ENCODE data around the gene ANO9.

The ANO9 gene

DNA sequence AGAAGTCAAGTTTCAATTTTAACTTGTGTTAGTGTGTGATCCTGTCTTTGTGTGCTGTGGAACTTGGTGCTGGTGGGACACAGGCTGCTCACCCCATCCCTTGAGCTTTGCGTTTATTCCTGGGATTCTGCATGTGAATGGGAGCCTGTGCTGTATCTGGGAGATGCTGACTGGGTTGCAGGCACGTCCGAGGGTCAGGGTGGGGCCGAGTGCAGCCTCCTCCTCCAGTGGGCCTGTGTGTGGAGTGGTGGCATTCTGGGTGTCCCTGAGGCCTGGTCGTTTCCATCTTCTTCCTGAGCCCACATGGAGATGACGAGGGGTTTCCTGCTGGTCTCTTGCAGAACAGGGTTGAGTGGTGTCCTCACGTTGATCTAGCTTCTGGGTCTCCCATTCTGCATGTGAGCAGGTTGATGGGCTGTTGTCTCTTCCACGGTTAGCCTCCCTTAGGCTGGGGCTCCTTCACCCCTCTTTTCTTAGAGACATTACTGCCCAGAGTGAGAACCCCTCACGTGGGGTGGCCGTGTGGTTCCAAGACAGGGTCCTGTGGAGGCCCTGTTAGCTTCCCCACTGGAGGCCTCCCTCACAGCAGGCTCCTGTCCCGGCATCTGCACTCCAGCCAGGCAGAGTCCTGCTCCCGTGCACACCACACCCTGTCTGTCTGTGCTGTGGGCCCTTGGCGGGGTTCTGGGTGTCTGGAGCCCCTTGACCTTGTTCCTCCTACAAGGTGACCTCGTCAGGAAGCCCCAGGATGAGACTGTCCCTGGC lies 13.2 kb upstream of the ANO9 start:
- in situ Hi-C loops (cut with HindIII; ENCODE audit: low pct_ligation_motif_present, low pct_unique_long_range_greater_than_20kb, low sequenced_read_pairs): no loop called here
- DNase-seq: no peak

DNA sequence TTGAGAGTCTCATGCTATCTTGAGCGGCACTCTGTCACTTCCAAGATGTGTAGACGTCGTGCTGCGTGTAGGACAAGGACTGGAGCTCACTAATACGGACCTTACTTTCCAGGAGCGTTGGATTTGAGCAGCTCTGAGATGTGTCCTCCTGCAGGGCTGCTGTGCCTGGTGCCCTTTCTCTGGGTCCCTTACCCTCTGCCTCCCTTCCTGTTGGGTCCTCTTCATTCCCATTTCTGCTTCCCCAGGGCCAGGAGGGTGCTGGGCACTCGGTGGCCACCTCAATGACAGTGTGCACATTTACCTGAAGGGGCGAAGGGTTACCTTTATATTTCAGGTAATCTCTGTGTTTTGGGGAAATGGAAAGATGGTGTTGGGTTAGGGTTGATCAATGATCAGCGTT lies 12.2 kb upstream of the ANO9 start:
- in situ Hi-C loops (cut with HindIII; ENCODE audit: low pct_ligation_motif_present, low pct_unique_long_range_greater_than_20kb, low sequenced_read_pairs): no loop called here
- DNase-seq: no peak

DNA sequence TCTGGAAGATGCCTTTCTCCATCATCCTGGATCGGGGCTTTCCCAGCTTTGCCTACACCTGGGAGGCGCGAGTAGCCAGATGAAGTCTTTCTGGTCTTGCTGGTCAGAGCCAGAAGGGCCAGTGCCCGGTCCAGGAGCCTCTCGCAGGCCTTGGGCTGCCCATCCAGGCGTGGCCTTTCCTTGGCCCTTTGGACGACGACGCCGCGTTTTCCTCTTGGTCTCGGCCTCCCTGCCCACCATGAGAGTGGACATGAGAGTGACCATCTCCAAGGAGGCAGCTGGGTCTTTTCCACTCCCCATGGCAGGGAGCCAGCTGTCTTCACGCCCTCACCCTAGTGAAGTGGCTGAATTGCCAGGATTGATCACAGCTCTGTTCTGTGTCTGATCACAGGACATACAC lies 11.8 kb upstream of the ANO9 start:
- DNase-seq: no peak
- in situ Hi-C loops (cut with HindIII; ENCODE audit: low pct_ligation_motif_present, low pct_unique_long_range_greater_than_20kb, low sequenced_read_pairs): no loop called here

DNA sequence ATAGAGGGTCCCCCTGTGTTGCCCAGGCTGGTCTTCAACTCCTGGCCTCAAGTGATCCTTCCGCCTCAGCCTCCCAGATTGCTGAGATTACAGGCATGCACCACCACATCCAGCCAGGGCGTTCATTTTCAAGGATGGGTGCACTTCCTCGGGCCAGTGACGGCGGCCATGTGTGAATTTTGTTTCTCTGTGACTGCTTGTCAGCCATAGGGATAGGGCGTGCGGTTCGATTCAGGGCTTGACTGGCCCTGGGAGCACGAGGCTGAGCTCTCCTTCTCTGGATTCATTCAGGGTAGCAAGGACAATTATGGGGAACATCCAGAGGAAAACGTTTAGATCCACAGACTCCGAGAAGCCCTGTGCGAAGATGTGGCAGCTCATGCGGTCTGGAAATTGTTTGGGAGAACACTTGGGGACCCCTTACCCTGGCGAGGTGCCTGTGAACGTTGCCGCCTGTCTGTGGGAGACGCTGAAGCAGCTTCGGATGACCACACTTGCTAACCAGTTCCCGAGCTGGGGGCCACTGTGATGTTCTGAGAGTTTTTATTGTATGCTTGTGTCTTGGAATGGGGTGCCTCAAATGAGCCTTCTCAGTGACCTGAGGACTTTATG lies 11.2 kb upstream of the ANO9 start:
- DNase-seq: no peak
- in situ Hi-C loops (cut with HindIII; ENCODE audit: low pct_ligation_motif_present, low pct_unique_long_range_greater_than_20kb, low sequenced_read_pairs): no loop called here

DNA sequence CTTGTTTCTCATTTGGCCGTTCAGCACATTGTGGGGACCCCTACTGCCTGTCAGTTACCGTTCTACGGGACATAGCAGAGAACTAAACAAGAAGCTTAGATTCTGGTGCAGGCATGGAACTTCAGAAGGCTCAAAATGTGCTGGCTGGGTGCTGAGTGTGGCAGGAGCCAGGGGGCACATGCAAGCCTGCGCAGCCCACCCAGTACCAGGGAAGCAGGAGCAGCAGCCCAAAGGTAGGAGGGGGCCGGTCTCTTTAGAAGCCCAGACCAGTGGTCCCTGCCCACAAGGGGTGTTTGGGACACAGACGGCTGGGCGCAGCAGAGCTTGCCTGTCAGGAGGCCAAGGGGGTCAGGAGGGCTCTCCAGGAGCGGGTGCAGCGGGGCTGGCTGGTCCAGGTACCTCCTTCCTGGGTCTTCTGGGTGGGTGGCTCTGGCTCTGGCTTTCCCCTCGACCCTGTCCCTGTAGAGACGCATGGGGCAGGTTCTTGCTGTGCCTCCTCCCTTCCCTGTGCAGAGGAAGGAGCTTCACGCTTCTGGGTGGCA lies 10.5 kb upstream of the ANO9 start:
- in situ Hi-C loops (cut with HindIII; ENCODE audit: low pct_ligation_motif_present, low pct_unique_long_range_greater_than_20kb, low sequenced_read_pairs): no loop called here

DNA sequence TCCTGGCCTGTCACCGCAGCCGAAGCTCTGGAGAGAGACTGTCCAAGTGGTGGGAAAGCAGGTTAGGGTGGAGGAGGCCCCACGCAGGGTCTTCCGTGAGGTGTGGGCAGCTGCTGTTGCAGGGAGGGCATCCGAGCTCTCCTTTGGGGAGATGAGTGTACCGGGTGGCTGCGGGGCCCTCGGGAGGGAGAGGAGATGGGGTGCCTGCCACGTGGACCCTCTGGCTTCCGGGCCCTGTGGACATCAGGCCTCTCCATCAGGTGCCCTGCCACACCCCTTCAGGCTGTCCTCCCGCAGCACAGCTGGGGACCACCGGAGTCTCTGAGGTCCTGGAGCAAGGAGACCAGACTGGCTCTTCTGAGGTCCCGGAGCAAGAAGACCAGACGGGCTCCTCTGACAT lies 9.9 kb upstream of the ANO9 start:
- in situ Hi-C loops (cut with HindIII; ENCODE audit: low pct_ligation_motif_present, low pct_unique_long_range_greater_than_20kb, low sequenced_read_pairs): no loop called here
- no peak for DNase-seq

More for the DNA sequence above, 10.5 kb upstream of the ANO9 start:
- no peak for DNase-seq

DNA sequence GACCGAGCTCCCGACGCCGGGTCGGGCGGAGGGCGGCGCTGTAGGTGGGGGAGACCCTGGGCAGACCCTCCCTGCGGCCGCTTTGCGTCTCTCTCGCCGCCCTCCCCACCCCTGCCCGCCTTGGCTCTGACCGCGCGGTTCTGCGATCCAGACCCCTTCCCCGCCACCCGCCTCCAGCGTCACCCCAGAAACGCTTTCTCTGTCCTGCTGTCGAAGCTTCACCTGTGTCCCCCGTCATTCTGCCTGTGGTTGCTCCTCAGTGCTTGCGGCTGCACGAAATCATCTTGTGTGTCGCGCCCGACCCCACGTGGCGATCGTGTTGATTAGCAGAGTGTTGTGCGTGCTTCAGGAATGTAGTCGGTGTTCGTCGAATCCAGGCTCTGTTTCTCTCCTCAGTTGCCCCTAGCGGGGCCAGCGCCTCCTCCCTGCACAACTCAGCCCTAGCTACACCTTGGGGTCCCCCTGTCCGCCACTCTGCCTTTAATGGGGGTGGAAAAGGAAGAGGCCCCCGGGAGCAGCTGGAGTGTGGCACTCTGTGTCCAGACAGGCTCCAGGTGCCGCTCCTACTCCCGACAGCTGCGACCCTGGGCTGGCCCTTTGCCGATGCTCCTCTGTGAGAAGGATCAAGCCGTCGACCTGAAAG lies 9.1 kb upstream of the ANO9 start:
- DNase-seq: peak; percentile 59
- in situ Hi-C loops (cut with HindIII; ENCODE audit: low pct_ligation_motif_present, low pct_unique_long_range_greater_than_20kb, low sequenced_read_pairs): no loop called here

DNA sequence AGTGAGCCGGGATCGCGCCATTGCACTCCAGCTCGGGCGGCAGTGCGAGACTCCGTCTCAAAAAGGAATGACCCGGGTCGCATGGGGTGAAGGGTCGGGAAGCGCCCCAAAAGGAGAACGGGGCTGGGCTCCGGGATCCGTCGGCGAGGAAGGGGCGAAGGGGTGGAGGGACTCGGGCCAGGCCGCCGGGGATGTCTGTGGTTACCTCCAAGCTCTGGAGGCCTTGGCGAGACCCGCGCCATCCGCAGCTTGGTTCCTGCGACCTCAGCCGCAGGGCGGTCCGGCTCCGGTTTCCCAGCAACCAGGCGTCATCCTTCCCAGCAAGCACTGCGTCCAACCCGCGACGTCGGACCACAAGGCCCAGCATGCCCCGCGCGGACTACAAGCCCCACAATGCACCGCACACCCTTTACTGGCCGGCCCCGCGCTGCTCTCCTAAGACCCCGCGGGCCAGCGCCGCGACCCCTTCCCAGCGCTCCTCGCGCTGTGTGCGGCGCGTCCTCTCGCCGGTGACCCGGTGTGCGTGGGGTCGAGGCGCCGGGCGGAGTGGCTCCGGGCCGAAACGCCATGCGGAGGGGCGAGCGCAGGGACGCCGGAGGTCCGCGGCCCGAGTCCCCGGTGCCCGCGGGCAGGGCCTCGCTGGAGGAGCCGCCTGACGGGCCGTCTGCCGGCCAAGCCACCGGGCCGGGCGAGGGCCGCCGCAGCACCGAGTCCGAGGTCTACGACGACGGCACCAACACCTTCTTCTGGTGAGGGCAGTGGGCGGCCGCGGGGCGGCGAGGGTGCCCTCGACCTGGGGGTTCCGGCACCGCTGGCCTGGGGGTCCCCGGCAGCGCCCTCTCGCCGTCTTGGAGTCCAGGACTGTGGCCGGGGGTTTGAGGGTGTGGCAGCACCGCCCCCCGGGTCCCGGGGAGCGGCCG lies 8.3 kb upstream of the ANO9 start, which contains the start of gene PTDSS2:
TSS of gene PTDSS2 (plus strand) at position 391 of the 920 bp plus-strand sequence. CDS start at position 568, 177 bp downstream.
- in situ Hi-C loops (cut with HindIII; ENCODE audit: low pct_ligation_motif_present, low pct_unique_long_range_greater_than_20kb, low sequenced_read_pairs): no loop called here

DNA sequence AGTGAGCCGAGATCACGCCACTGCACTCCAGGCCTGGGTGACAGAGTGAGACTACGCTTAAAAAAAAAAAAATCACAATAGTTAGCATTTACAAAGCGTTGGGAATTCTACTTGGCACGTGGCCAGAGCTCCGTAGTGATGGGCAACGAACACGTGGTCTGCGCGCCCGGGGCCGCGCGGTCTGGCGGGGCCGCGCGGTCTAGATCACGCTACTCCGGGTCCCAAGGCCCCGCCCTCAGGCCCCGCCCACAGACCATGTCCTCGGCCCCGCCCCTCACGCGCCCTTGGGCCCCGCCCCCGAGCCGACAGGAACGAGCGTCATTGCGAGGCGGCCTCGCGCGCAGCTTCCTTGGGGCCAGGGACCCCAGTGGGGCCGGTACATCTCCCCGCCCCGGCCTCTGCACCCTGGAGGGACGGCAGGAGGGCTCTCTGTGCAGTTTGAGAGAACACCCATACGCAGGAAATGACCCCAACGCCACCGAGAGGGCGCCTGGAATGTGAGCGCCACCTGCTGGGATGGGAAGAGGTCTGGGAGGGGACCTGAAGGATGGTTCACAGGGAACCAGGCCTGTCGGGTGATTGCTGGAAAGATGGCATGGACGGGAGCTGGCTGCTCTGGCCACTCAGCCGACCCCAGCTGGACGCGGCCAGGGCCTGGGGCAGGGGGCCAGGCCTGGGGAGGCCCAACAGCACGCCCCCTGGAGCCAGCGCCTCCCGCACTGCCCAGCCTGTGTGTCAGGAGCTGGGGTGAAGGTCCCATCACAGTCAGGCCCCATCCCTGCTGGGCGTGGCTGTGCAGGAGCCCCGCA lies 6.3 kb upstream of the ANO9 start:
- in situ Hi-C loops (cut with HindIII; ENCODE audit: low pct_ligation_motif_present, low pct_unique_long_range_greater_than_20kb, low sequenced_read_pairs): no loop called here
- peak; percentile 86 for DNase-seq

More for the DNA sequence above, 8.3 kb upstream of the ANO9 start, which contains the start of gene PTDSS2:
- peak; percentile 93 for DNase-seq

DNA sequence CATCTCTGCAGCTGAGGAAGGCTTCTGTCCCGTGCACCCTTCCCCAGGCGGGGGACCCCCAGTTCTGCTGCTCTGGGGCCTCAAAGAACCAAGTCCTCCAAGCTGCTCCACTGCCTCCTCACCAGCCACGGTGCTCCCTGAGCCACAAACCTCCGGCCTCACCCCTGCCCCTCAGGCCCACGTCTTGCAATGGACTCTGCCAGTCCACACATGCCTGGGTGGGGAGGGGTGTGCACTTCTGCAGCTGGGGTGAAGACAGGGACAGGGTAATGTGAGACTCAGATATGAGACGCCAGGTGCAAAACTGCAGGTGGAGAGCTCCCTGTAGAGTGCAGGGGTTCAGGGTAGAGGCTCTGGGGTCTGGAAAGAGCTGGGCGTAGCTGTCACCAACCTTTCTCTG lies 5.1 kb upstream of the ANO9 start:
- DNase-seq: no peak
- in situ Hi-C loops (cut with HindIII; ENCODE audit: low pct_ligation_motif_present, low pct_unique_long_range_greater_than_20kb, low sequenced_read_pairs): no loop called here

DNA sequence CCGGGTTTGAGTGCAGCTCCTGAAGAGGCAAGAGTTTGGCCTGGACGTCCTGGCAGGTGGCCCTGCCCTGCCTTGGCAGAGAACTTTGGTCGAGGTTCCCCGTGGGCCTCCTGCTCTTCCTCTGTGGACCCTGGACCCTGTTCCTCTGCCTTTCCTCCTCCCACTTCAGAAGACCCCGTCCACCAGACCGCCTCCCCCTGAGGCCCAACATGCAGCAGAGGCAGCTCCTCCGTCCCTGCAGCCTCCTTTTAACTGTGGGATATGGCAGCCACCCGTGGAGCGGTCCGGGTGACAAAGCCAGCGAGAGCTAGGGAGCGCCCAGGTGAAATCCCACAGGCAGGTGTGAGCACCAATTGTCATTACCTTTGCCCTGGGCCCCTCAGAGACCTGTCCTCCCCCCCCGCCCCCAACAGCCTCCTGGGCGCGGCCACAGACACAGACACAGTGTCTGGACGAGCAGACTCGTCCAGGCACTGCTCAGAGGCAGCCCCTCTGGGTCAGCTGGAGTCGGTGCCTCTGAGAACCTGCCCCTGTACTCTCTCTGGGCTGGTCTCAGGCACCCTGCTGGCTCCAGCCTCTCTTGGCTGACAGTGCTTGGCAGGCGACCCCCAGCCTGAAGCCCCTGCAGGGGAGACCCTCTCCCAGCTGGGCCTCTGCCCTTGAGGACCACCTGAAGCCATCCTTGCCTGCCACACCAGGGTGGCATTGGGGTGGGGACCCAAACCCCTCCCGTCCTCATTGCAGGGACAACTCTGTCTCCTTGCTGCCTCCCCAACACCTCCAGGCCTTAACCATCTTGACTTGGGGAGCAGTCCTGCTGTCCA lies 4.2 kb upstream of the ANO9 start:
- in situ Hi-C loops (cut with HindIII; ENCODE audit: low pct_ligation_motif_present, low pct_unique_long_range_greater_than_20kb, low sequenced_read_pairs): no loop called here
- DNase-seq: no peak

DNA sequence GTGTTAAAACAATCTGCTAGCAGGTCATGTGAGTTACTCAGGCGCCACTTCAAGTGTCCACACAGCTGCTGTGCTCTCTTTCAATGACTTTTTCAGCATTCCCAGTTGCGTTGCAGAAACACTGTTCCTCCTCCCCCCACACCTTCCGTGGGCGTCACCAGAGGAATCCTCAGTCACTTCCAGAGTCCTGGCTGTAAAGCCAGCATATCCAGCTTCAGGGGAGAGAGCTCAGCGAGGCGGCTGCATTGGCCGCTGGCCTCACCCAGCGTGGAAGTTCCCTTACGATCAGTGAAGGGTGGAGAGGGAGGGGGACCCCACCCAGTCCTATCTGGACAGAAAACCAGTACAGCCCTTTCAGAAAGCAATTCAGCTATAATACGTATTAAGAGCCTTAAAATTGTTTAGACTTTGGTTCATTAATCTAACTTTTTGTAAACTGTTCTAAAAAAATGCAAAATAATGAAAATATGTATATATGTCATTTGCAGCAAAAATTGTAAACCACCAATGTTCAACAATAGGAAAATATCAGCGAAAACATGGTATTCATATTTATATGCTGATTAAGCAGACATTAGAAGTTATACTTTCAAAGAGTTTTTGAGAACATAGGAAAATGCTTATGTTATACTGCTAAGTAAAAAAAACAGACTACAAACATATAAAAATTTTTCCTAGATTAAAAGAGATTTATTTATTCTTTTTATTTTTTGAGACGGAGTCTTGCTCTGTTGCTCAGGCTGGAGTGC lies 2.8 kb upstream of the ANO9 start:
- in situ Hi-C loops (cut with HindIII; ENCODE audit: low pct_ligation_motif_present, low pct_unique_long_range_greater_than_20kb, low sequenced_read_pairs): no loop called here
- DNase-seq: peak; percentile 10

DNA sequence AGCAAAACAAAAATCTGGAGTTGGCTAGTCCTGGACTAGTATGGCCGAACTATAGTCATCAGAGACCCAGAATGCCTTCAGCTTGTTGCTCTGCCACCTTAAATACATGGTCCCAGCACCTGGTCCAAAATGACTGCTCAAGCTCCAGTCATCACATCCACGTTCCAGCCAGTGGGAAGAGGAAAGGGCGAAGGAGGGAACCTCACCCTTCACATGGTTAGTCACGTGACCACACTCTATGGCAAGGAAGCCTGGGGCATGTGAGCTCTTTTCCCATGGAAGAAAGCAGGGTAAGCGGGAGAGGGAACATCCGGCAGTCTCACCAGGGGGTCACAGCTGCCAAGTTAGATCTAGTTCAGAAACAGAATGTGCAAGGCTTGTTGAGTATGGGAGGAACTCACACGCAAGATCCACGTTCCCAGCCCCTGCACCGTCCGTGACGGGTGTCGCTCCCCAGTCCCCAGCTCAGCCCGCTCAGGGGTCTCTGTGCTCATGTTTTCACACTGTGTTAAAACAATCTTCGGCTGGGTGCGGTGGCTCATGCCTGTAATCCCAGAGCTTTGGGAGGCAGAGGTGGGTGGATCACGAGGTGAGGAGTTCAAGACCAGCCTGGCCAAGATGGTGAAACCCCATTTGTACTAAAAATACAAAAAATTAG lies 1.9 kb upstream of the ANO9 start:
- in situ Hi-C loops (cut with HindIII; ENCODE audit: low pct_ligation_motif_present, low pct_unique_long_range_greater_than_20kb, low sequenced_read_pairs): no loop called here
- no peak for DNase-seq

DNA sequence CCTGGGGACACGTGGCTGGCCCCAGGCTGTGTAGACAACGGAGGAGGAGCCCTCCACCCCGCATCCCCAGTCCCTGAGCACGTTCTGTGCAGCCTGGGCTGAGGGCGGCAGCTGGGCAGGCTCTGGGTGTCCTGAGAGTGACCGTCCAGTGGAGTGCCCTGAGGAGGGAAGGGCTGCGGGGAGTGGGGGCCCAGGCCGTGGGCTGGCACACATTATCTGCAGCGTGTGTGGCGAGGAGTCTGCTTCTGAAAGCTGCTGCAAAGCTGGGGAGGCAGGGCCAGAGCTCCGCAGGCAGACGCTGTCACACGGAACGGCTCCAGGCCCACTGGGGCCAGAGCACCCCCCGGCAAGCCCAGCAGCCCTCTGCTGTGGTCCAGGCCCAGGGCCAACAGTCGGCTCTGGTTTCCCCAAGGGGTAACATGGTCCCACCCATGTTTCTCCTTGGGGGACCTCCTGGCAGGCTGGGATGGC lies 835 bp upstream of the ANO9 start:
- no peak for DNase-seq
- in situ Hi-C loops (cut with HindIII; ENCODE audit: low pct_ligation_motif_present, low pct_unique_long_range_greater_than_20kb, low sequenced_read_pairs): no loop called here

DNA sequence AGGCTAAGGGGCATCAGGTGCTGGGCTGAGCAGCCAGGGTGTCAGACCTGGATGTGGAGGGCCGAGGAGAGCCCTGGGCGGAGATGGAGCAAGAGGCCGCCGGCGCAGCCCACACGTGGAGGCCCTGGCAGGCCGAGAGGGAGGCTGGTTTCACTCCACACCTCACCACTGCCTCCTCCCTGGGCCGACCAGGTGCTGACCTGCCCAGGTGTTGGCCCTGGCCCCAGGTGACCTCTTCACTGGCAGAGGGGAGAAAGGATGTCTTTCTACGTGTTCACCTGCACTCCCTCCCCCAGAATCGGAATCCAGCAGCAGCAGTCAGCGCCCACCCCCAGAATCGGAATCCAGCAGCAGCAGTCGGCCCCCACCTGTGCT lies 781 bp downstream of the ANO9 start:
- no peak for DNase-seq

More for the DNA sequence above, 781 bp downstream of the ANO9 start:
- in situ Hi-C loops (cut with HindIII; ENCODE audit: low pct_ligation_motif_present, low pct_unique_long_range_greater_than_20kb, low sequenced_read_pairs): no loop called here
